Measurements from ENCODE around the gene GPBAR1.
A peak's percentile ranks its signal among the peaks of the same experiment; 100 is the strongest.

Gene GPBAR1

DNA sequence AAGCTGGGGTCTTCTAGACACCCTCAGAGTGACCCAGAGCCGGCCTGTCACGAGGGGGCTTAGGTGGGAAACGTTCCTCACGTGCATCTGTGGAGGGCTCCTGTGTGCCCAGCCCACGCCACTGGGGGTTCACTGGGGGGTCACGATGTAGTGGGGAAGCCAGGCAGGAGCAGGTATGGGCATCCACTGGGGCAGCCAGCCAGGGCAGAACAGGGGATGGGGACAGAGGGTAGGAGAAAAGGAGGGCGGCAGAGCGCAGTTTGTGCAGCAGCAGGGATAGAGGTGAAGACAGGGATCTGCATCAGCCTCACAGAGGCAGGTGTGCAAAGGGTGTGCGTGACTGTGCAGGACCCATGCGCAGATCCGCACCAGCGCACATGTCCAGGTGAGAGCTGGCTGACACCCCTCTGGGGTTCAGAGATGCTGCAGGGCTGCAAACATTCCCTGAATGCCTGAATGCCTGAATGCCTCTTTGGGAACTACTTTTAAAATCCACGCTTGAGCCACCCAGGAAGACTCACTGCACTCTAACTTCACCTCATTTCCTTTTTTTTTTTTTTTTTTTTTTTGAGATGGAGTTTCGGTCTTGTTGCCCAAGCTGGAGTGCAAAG, 19.6 kb downstream of the GPBAR1 start:
- Histone ChIP-seq H3K4me1 (ENCODE audit: control insufficient read depth, insufficient read depth, low read length) (peaks cover 41% of the 10 kb centered on the region), H3K9ac (ENCODE audit: low read length) (no peak overlapping the region), H3K36me3 (ENCODE audit: control insufficient read depth, insufficient read depth, low read length, severe bottlenecking) (peaks cover 77% of the 10 kb centered on the region), H3K9me3 (ENCODE audit: control insufficient read depth, low read length) (no peaks in the 10 kb centered on the region), H3K4me3 (ENCODE audit: low read length) (no peak overlapping the region), H3K27me3 (replicated peaks; ENCODE audit: control insufficient read depth, insufficient read depth, low read length) (no peaks in the 10 kb centered on the region)
- DNase-seq (ENCODE audit: low read depth), result no peak

DNA sequence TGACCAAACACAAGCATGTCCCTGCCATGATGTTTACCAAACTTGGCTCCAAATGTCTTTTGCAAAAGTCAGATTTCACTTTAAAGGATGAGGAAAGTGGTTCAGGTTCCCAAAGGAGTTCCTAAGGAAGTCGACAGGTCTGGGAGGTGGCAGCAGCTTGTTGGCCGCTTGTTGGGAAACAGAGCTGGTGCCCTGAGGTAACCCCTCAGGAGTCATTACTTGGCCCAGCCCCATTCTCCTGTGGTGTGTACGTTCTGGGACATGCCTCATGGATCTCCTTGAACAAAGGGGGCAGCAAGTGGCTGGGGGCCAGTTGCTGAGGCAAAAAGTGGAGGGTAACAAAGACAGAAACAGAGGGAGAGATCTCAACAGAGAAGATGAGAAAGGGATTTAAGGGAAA, 20.6 kb downstream of the GPBAR1 start:
- H3K4me1 ChIP-seq (ENCODE audit: control insufficient read depth, insufficient read depth, low read length), result peaks cover 51% of the 10 kb centered on the region
- peaks cover 66% of the 10 kb centered on the region for H3K36me3 ChIP-seq (ENCODE audit: control insufficient read depth, insufficient read depth, low read length, severe bottlenecking)
- no peaks in the 10 kb centered on the region for H3K9me3 ChIP-seq (ENCODE audit: control insufficient read depth, low read length)
- H3K9ac ChIP-seq (ENCODE audit: low read length), result peak overlapping the region; percentile 98
- no peak overlapping the region for H3K4me3 ChIP-seq (ENCODE audit: low read length)
- no peak for DNase-seq (ENCODE audit: low read depth)
- no peaks in the 10 kb centered on the region for H3K27me3 ChIP-seq (replicated peaks; ENCODE audit: control insufficient read depth, insufficient read depth, low read length)

DNA sequence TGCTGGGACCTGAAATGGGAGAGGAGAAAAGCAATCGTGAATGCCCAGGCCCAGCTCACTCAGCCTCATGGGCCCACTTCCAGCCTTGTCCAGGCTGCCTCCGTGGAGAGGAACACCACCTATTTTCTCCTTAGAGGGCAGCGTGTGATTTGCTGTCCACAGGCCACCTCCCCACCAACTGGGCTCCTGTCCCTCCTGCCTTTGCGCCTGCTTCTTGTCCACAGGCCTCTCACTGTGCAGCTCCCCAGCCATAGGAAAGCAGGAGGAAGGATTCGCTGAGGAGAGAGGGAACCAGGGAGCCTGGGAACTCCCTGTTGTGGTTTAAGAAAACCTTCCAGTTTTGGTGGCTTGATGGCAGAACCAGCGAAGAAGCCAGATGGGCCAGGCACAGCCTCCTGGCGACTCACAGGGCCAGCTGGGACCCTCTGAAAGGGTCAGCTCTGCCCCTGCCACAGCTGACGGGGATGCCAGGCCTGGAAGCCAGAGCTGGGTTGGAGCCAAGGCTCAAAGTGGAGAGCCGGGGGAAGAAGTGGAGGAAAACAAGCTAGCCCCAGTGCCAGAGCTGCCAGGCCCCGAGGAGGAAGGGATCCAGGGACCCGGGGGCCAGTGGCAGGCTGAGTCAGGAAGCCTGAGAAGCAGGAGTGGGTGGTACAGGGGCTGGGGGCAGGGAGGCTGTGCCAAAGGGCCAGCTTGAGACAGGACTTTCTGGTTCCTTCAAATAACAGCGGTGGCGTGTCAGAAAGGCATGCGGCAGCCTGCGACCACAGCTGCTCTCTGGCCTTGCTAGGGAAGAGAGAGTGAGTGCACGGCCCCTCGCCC, 21.6 kb downstream of the GPBAR1 start:
- Histone ChIP-seq H3K4me1 (ENCODE audit: control insufficient read depth, insufficient read depth, low read length) (peaks cover 59% of the 10 kb centered on the region), H3K27me3 (replicated peaks; ENCODE audit: control insufficient read depth, insufficient read depth, low read length) (no peaks in the 10 kb centered on the region), H3K36me3 (ENCODE audit: control insufficient read depth, insufficient read depth, low read length, severe bottlenecking) (peaks cover 56% of the 10 kb centered on the region), H3K4me3 (ENCODE audit: low read length) (no peak overlapping the region), H3K9me3 (ENCODE audit: control insufficient read depth, low read length) (no peaks in the 10 kb centered on the region), H3K9ac (ENCODE audit: low read length) (peak overlapping the region; percentile 98)
- DNase-seq (ENCODE audit: low read depth), result no peak

DNA sequence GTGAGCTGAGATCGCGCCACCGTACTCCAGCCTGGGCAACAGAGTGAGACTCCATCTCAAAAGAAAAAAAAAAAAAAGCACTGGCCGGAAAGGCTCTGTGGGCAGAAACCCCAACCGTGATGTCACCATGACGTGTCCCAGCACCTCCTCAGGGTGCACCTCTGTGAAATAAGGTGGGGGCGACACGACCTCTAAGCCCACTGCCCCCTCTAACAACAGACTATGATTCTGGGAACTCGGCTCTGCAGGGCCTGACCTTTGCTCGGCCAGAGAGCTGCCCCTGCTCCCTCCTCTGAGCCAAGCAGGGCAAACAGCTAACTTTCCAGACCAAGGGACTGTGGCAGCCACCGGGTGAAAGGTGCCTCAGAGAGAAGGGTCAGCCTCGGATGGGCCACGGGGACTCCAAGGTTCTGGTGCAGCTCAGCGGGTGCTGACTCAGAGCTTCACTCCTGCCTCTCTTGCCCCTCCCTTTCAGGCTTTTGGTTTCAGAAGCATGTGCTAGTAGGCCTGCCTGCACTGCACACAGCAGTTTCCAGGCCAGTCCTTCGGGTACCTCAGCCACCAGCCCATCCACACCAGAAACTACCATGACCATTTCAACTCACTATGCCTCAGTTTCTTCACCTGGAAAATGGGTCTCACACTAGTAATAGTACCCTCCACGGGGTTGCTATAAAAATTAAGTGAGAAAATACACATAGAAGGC, 23.4 kb downstream of the GPBAR1 start:
- Histone ChIP-seq H3K9ac (ENCODE audit: low read length) (peak overlapping the region; percentile 98), H3K27me3 (replicated peaks; ENCODE audit: control insufficient read depth, insufficient read depth, low read length) (no peaks in the 10 kb centered on the region), H3K4me1 (ENCODE audit: control insufficient read depth, insufficient read depth, low read length) (peaks cover 74% of the 10 kb centered on the region), H3K4me3 (ENCODE audit: low read length) (peak overlapping the region; percentile 68), H3K36me3 (ENCODE audit: control insufficient read depth, insufficient read depth, low read length, severe bottlenecking) (peaks cover 43% of the 10 kb centered on the region), H3K9me3 (ENCODE audit: control insufficient read depth, low read length) (no peaks in the 10 kb centered on the region)
- peak; percentile 85 for DNase-seq (ENCODE audit: low read depth)

DNA sequence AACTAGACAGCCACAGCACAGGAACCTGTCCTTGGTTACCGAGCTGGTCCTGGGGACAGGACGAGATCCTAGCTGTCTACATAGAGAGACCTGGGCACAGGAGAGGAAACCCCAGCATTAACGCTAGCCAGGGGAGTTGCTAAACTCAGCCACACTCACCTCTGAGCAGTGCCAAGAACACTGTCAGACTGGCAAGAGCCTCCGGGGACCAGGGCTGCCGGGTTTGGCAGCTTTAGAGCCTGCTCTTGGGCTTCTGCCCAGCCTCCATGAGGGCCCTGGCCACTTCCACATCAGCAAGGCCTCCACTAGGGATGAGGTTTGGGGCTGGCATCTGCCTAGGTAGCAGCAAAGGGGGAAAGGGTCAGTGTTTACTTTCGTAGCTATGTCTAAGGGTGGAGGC, 24.8 kb downstream of the GPBAR1 start:
- Histone ChIP-seq H3K4me1 (ENCODE audit: control insufficient read depth, insufficient read depth, low read length) (peaks cover 85% of the 10 kb centered on the region), H3K9ac (ENCODE audit: low read length) (peak overlapping the region; percentile 98), H3K4me3 (ENCODE audit: low read length) (peak overlapping the region; percentile 83), H3K36me3 (ENCODE audit: control insufficient read depth, insufficient read depth, low read length, severe bottlenecking) (peaks cover 29% of the 10 kb centered on the region), H3K27me3 (replicated peaks; ENCODE audit: control insufficient read depth, insufficient read depth, low read length) (no peaks in the 10 kb centered on the region), H3K9me3 (ENCODE audit: control insufficient read depth, low read length) (no peaks in the 10 kb centered on the region)
- DNase-seq (ENCODE audit: low read depth), result peak; percentile 61

DNA sequence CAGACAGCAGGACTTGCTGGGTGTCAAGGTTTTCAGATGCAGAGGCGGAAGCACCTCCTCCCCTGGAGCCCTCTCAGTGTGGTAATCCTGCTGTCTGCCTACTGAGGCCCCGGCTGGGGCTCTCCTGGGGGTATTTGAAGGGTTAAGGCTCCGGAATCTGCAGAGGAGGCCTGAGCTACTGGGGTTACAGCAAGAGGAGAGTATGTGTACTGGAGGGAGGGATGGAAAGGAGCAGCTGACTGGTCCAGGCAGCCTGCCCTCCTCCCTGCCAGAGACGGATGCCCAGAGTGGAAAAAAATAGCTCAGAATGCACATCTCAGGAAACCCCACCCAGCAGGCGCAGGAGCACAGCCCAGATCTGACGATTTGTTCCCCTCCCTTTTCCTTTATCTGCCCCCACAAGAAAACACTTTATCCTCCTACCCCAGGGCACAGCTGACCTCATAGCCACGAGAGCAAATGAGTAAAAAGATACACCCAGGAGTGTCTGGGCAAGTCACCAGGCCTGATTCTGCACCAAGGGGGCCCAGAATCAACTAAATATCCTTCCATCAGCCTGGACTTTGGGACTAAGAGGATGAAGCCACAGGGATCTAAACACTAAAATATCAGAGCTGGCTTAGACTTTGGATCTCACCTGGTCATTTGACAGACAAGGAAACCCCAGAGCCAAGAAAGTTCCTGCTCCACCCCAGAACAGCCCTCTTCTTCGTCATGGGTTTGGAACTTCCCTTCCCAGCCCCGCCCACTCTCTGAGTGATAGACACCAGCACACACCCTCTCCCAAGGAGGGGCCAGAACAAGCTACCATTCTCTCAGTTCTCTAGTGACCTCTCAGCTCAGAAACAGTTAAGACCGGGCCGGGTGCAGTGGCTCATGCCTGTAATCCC, 26.0 kb downstream of the GPBAR1 start:
- Histone ChIP-seq H3K4me1 (ENCODE audit: control insufficient read depth, insufficient read depth, low read length) (peaks cover 89% of the 10 kb centered on the region), H3K27me3 (replicated peaks; ENCODE audit: control insufficient read depth, insufficient read depth, low read length) (no peaks in the 10 kb centered on the region), H3K9me3 (ENCODE audit: control insufficient read depth, low read length) (no peaks in the 10 kb centered on the region), H3K4me3 (ENCODE audit: low read length) (peak overlapping the region; percentile 83), H3K36me3 (ENCODE audit: control insufficient read depth, insufficient read depth, low read length, severe bottlenecking) (peaks cover 21% of the 10 kb centered on the region), H3K9ac (ENCODE audit: low read length) (peak overlapping the region; percentile 98)
- peak; percentile 97 for DNase-seq (ENCODE audit: low read depth)

DNA sequence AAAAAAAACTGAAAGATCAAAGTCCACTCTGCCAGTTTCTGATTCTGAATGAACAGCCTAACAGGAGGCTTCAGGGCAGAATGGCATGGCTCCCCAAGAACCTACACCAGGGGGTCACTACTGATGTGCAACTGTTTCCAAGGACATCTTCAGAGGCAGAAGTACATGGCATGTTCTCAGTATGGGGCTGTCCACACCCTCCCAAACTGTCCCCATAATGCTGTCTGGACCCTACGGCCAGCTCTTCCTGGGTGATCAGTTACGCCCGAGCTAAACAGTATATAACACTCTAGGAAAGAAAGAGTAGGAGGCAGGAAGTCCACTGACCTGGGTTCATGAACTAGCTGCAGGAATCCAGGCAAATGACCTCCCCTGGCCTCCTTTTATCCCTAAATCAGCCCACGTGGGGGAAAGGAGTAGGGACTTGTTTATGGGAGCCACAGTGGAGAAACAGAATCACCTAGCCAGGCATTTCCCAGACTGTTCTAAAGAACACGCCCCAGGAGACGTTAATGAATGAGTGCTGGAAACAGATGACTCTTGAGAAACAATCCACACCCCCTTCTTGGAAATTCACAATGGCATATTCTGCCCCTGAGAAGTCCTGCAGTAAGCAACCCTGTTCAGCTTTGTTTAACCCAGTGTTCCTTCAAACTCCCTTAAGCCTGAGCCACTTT, 29.0 kb downstream of the GPBAR1 start:
- Histone ChIP-seq H3K4me3 (ENCODE audit: low read length) (peak overlapping the region; percentile 97), H3K9ac (ENCODE audit: low read length) (peak overlapping the region; percentile 99), H3K27me3 (replicated peaks; ENCODE audit: control insufficient read depth, insufficient read depth, low read length) (no peaks in the 10 kb centered on the region), H3K4me1 (ENCODE audit: control insufficient read depth, insufficient read depth, low read length) (peaks cover 67% of the 10 kb centered on the region), H3K36me3 (ENCODE audit: control insufficient read depth, insufficient read depth, low read length, severe bottlenecking) (peaks cover 5% of the 10 kb centered on the region), H3K9me3 (ENCODE audit: control insufficient read depth, low read length) (no peaks in the 10 kb centered on the region)
- peak; percentile 59 for DNase-seq (ENCODE audit: low read depth)

DNA sequence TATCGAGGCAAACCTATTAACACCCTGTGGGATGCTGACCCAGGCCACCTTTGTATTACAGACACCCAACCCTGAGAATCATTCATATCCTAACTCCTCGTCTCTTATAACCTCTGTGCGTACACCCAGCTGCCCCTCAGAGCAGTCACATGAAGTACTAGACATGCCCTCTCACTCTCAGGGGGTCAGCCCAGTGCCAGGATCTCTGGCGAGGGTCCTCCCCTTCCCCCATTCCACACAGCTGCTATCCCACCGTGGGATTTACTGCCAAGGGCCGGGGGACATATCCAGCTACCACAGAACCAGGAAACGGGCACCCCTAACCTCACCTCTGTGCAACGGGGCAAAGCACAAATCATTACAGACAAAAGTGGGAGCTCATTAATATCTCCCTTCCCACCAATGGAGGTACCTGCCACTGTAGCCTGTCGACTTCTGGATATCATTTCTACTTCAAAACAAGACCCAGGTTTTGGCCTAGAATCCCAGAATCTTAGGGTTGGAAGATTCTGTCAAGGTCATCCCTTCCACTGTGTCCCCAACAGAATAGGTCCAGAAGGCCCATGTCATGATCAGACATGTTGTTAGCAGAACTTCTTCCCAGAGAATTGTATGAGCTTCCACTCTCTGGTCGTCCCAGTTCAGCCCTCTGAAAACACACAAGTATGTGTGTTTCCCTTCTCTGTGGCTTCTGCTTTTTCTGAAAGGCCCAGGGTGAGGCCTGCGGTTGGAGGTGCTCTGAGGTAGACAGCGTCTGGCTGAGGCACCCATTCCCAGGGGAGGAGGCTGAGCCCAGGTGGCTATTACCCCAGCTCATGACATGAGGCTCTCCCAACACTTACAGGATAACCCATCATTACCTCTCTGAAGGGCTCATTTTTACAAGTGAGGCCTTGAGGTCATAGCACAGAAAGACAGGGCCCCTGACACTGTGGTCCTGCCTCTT, 29.8 kb downstream of the GPBAR1 start:
- peak overlapping the region; percentile 97 for H3K4me3 ChIP-seq (ENCODE audit: low read length)
- H3K4me1 ChIP-seq (ENCODE audit: control insufficient read depth, insufficient read depth, low read length), result peaks cover 59% of the 10 kb centered on the region
- DNase-seq (ENCODE audit: low read depth), result no peak

DNA sequence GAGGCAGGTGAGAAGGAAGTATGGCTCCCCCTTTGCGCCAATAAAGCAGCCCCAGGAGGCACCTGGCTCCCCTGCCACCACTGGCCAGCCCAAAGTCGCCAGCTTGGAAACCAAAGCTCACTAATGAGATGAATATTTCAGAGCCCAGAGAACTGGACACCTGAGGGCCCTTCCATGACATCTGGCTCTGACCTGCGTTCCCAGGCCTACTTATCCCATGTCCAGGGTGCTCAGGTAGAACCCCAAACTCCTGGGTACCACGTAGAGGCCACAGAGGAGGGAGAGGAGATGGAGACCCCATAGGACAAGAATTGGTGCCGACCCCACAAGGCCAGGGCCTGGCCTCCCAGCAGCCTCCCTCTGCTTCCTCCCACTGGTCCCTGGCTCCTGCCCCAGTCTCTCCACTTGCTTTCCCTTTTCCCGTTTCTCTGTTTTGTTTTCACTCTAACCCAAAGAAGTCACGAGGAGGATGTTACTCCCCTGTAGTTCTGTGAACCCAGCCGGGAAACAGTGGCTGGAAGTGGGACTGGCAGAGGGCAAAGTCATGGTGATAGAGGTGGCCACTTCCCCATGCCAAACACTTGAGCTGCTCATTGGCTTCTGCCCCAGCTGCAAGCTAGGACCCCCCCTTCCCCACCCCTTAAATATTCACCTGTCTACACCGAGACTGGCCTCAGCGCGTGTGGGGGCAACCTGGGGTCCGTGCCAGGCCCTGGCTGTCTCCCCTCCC, 30.7 kb downstream of the GPBAR1 start:
- no peaks in the 10 kb centered on the region for H3K27me3 ChIP-seq (replicated peaks; ENCODE audit: control insufficient read depth, insufficient read depth, low read length)
- H3K9me3 ChIP-seq (ENCODE audit: control insufficient read depth, low read length), result no peaks in the 10 kb centered on the region
- H3K4me3 ChIP-seq (ENCODE audit: low read length), result peak overlapping the region; percentile 97
- peak; percentile 51 for DNase-seq (ENCODE audit: low read depth)
- peaks cover 5% of the 10 kb centered on the region for H3K36me3 ChIP-seq (ENCODE audit: control insufficient read depth, insufficient read depth, low read length, severe bottlenecking)
- peaks cover 50% of the 10 kb centered on the region for H3K4me1 ChIP-seq (ENCODE audit: control insufficient read depth, insufficient read depth, low read length)
- peak overlapping the region; percentile 99 for H3K9ac ChIP-seq (ENCODE audit: low read length)

More for the DNA sequence above, 29.8 kb downstream of the GPBAR1 start:
- H3K9ac ChIP-seq (ENCODE audit: low read length), result peak overlapping the region; percentile 99
- H3K27me3 ChIP-seq (replicated peaks; ENCODE audit: control insufficient read depth, insufficient read depth, low read length), result no peaks in the 10 kb centered on the region
- H3K36me3 ChIP-seq (ENCODE audit: control insufficient read depth, insufficient read depth, low read length, severe bottlenecking), result peaks cover 5% of the 10 kb centered on the region
- no peaks in the 10 kb centered on the region for H3K9me3 ChIP-seq (ENCODE audit: control insufficient read depth, low read length)

Data from adipocyte (in vitro differentiated cells).